Activated CD8-positive, alpha-beta memory T cell treated with anti-CD3 and anti-CD28 coated beads, Interleukin-2, amount 50 U/mL, for 24 hours (primary cell): ENCODE measurements around the gene CCL7.
"Not testable (repeated sequence)": the region's sequence is repeated elsewhere in the genome, so short reads cannot be mapped to it uniquely, and the experiment has no call there.

Experiments
- DNase-seq: peaks from one replicate; pipeline ENCODE4 v3.0.0-alpha.2; 2020; ENCODE audit errors: extremely low read depth

Gene CCL7

DNA sequence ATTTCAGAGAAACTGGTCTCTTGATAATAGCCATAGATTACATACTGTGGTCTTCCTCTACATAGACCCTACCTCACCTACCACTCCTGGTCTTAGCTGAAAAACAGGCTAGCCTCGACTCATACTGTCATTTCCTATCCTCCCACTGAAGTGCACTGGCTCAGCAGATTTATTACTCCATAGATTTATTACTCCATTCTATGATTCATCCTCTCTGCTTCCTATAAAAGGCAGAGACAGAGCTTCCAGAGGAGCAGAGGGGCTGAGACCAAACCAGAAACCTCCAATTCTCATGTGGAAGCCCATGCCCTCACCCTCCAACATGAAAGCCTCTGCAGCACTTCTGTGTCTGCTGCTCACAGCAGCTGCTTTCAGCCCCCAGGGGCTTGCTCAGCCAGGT lies at the start of gene CCL7:
CCL7 (plus strand) TSS at position 253 of the 400 bp plus-strand sequence; CDS start at position 323, 70 bp downstream.
- no peak for DNase-seq

DNA sequence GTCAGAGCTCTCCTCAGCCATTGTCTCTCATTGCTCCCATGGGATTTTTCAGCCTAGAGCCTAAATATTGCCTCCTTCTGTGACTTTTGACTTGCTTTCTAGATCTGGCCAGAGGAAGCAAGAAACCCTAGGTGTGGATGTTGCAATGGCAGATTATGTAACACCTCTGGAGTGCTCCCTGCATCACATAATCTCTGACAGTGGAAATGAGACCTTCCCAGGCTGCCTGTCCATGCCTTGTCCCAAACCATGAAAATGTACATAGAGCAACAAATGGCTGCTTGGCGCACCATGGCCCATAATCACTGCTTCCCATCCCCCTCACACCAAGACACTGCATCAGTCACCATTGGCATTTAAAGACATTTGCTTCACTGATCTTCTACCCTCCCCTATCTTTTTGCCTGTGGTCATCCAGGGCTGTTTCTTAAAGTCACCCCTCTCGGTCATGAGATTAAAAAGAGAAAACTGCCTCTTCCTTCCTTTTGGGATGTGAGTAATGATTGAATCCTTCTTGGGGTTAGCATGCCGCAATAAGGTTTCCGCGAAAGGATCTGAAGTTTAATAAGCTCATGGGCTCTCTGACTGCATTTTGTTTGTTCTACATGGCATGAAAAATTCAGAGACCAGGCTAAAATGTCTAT lies 49.1 kb upstream of the CCL7 start:
- DNase-seq, result no peak

DNA sequence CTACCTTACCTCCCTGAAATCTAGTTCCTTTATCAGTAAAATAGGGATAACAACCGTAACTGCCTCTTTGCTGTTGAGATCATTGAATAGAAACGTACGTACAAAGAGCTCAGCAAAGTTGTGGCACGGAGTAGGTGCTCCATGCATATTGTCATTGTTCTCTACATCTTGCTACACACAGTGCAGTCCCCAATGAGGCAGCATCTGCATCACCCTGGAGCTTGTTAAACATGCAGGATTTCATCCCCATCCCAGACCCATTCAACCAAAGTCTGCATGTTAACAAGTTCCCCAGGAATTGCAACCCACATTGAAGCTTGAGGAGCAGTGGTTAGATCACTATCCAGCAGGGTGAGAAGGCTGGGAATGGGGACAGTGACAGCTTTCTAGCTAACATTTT lies 48.6 kb upstream of the CCL7 start:
- no peak for DNase-seq

DNA sequence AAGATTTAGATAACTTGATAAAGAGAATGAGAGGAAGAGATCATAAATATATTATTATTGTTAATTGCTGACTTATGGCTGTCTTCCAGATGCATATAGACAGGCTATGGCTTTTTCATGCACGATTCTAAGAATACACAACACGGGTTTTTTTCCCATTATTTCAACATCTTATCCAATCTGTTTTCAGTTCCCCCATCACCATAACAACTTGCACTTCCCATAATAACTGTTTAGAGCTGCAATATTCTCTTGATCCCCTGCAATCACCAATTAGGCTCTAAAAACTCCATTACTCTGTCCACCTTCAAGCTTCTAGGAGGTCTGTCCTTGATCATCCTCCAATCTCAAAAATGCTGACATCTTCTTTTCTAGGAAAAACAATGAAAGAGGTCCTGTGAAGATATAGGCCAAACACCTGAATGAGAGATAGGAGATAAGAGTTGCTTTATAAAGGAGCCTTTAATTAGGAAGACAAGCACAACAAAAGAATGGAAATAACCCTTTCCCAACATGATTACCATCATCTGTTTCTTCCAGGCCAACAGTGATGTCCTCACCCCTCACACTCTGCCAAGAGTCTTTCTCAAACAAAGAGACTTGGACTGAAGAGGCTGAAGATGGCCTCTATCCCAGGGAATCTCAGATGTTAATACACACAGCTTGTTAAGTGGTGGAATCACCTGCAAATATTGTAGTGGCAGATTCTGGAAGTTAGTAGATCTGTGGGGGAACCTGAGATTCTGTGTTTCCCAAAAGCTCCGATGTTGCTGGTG lies 47.1 kb upstream of the CCL7 start:
- DNase-seq, result no peak

DNA sequence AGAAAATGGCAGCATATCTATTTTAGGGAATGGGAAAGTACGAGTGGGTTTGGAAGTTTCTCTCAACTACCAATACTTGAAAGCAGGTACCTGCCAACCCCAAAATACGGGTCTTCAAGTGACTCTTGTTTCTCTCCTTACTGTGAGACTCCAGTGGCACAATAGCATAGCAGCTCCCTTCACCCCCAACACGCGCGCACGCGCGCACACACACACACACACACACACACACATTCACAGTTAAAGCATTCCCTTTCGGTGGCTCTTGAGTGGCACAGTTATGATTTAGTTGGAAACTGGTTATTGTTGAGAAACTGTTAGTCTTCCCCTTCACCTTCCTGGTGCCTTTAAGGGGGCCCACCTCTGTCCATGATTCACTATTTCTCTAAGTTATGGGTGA lies 45.0 kb upstream of the CCL7 start:
- DNase-seq, result no peak

DNA sequence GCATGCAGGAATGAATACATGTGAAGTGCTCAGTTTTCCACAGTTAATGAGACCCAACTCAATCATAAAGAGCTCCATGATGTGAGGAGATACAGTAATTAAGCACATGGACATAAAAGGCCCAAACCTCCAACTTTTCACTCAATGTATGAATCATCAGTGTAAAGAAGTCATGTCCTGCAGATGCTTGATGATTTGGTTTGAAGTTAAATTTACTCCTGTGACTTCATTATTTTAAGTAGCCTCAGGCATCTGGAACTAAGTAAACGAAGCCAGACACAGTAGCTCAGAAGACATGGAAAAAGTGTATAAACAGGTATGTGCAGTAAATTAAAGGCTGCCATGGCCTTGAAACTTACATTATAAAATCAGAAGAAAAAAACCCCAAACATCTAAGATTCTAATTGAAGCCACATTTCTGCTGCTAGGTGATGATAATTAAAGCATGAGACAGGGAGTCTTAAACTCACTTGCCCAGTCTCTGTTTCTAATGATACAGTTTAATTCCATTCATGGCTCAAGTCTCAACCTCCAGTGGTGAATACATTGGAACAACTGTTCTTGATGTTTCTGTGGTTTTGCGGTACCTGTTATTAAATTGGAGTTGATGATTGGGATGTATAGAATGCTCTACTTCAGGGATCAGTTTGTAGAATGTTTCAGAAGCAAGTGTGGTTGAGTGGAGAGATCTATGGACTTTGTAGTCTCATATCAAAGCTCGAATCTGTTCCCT lies 43.8 kb upstream of the CCL7 start:
- no peak for DNase-seq

DNA sequence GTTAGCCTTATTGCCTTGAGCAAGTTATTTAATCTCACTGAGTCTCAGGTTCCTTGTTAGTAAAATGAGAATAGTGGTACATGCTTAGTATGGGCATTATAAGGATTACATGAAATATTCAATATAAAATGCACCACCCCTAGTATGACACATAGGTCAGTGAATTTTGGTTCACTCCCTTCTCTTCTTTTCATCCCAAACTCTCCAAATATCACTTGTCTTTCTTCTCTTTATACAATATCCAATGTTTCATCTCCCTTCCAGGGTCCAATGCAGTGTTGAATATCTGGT lies 43.3 kb upstream of the CCL7 start:
- DNase-seq, result no peak

DNA sequence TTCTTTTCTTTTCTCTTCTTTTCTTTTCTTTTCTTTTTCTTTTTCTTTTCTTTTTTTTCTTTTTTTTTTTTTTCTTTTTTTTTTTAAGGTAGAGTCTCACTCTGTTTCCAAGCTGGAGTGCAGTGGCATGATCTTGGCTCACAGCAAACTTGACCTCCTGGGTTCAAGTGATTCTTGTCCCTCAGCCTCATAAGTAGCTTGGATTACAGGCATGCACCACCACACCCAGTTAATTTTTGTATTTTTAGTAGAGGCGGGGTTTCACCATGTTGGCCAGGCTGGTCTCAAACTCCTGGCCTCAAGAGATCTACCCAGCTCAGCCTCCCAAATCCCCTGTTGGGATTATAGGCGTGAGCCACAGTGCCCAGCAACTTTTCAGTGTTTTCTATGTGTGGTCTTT lies 42.7 kb upstream of the CCL7 start:
- not testable (repeated sequence) for DNase-seq

DNA sequence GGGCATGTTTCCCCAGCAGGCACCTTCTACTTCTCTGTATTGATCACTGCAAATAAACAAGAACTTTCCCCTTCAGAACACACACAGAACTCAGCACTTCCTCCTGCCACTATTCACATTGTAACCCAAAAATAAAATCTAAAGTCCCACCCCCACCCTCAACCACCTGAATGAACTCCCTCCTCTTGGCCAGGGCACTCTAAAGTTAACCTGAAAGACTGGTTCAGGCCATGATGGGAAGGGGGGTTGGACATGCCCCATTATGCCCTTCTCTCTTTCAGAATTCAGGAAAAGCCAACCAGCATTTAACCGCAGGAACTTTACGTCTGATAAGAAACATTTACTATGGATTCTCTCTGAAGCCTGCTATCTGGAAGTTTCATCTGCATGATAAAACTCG lies 42.3 kb upstream of the CCL7 start:
- no peak for DNase-seq

DNA sequence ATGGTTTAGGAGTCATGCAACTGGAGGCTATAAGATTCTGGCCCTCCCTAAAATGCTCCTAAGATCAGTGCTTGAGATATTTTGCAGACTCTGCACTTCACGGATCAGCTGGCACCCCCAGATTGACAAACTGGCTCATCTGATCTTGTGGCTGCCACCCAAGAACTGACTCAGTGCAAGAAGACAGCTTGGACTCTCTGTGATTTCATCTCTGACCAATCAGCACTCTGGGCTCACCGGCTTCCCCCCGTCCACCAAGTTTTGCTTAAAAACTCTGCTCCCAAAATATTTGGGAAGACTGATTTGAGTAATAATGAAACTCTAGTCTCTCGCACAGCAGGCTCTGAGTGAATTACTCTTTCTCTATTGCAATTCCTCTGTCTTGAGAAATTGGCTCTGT lies 41.2 kb upstream of the CCL7 start:
- DNase-seq, result no peak

DNA sequence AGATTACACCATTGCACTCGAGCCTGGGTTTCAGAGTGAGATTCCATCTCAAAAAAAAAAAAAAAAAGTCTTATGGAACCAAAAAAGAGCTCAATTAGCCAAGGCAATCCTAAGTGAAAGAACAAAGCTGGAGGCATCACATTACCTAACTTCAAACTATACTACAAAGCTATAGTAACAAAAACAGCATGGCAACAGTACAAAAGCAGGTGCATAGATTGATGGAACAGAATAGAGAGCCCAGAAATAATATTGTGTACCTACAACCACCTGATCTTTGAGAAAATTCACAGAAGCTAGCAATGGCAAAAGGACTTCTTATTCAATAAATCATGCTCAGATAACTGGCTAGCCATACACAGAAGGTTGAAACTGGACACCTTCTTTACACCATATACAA lies 39.7 kb upstream of the CCL7 start:
- no peak for DNase-seq

DNA sequence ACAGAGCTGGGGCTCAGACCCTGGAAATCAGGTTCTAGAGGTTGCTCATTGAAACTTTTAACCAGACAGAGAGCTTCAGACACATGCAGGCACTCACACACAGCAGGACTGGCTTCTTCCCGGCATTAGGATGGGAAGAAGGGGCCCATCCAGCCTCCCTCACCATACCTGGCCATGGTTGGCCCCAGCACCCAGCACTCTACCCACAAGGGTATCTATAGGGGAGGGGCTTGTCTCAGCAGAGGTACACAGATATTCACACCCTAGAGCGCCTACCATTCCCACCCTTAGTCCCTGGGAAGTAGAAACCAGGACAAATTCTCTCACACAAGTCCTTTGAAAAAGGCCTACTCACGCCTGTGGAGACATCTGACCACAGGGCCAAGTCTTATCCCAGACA lies 35.4 kb upstream of the CCL7 start:
- no peak for DNase-seq

DNA sequence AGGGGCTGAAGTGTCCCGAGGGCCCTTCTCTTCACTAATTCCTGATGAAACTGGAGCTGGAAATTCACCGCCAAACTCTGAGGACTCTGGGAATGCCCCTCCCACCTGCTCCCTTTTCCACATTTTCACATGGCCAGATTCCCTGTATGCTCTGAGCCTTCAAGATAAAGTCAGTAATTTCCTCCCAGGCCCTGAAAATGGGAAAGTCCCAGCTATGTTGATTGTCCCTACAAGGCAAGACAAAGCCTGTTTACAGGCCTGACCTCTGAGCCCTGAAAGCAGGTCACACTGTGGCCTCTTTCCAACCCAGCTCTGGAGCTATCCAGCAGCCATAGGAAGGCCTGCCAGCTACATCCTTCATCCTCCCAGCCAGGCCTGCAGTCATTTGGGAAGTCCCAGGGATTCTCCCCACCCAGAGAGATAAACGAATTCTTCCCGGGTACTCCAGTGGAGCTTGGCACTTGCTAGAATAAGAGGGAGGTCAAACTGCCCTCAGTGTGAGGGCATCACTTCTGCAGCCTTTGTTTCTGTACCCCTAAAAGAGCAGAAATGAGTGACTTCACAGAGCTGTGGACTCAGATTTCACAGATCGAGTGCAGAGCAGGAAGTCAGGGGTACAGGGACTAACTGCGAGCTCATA lies 34.5 kb upstream of the CCL7 start:
- no peak for DNase-seq

DNA sequence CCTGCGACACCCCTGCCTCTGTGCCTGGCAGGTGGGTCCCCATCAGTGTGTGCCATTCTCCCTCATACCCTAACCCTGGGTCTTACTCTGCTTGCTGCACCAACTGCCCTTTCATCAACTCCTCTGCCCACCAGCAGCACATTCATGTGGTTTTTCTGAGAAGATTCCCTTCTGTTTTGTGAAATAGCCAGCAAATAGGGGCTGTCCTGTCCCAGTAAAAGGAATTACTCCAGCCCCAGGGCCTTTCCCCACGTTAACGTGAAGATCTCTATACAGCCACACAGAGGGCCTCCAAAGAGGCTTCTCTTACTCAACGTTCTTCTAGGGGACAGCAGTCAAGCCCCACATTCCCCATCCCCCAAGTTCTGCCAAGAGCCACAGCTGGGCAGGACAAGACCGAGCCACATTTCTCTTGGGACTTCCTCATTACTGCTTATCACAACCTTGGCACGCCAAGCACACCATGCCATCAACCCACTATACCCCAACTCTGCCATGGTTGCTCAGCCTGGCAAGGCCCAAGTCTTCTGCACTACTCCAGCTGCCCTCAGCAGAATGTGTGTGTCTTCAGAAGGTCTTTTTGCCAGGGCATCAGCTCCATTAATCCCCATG lies 33.6 kb upstream of the CCL7 start:
- no peak for DNase-seq

DNA sequence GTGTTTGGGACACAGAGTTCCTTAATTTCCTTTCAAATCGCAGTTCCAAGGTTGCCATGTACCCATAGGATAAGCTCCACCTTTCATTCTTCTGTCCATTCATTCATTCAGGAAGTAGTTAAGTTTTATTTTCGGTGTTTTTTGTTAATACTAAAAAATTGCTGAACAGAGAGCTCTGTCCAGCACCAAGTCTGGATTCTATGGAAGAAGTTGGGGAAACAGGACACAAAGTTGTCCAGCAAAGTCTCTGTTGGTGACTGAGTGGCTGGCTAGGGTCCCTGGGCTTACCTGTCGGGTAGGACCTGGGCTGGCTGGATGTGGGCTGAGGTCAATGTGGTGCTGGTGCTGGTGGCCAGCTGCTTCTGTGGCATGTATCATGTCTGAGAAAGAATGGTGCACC lies 32.6 kb upstream of the CCL7 start:
- DNase-seq, result no peak

DNA sequence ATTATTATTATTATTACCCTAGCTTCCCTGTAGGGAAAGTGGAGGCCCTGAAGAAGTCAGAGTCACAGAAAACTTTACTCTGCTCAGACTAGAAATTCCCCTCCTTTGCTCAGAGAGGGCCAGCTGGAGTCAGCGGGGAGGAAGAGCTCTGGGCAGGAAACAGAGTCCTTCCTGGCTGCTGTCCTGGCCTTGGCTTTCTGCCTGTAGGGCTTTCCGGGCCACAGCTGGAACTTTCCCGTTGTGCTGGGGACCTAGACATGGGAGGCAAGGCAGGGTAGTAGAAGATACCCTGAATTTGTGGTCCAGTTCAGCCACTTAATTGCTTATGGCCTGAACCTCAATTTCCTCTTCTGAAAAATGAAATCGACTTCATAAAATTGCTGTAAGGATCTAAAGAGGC lies 29.0 kb upstream of the CCL7 start:
- no peak for DNase-seq

DNA sequence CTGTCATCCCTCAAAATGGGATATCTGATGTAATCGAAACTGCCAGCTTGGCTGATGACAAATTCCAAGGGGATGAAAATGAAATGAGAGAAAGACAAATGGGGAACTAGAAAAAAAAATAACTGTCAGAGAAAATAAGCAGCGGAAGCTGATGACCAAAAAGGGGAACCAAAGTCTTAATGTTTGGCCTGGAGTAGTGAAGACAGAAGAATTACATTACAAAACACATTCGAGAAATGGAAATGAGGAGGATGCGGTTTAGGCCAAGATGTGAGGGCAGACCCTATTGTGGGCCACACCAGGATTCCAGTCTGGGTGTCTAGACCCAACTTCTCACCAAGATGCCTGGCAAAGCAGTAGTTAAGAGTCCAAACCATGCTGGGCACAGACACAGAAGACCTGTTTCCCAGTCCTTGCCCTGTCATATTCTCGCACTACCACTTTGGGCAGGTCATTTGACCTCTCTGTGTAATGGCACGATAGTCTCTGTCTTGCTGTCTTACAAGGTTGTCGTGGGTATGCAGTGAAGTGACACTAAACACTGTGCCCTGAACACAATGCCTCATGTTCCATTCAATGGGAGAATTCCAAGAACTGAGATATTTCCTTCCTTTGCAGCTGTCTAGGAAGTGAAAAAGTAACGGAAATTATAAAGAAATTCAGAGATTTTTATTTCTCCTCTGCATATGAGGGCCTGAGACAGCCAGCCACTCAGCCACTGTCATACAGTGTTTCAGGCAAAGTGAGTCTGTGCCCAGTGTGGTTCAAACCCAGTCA lies 27.2 kb upstream of the CCL7 start:
- DNase-seq, result no peak

DNA sequence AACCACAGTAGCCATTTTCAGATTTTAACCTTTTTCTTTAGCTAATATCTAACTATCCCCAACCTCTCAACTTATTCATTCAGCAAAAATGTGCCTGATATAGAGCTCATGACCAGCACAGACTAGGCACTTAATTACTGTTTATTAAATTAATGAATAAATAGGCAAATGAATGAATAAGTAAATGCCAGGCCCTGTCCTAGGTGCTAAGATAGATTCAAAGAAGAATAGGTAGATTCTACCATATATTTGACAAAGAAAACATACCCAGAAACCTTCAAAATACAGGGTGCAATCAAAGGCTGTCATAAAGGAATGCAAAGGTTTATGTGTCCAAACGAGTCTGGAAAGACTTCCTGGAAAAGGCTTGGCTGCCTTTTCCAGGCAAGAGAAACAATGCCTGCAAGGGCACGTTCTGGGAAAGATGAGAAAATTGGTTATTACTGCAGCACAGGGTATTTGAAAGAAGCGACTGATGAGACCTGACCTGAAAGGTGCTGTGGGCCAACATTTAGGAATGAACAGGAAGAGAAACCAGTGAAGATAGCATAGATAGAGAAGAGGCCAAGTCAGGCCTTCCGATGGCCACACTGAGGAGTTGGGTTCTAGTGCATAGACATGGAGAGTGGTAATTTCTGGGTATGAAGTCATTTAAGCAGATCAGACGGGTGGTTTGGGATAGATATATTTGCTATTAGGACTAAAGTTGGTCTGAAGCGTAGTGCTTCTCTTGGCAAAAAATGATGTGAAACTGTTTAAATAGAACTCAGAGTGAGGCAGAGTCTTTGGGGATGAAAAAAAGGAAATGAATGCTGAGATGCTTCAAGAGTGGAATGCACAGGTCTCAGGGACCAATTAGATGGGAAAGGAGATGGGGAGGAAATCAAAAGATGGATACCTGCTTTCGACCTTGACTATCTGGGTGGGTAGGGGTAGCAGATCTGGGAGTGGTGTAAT lies 26.4 kb upstream of the CCL7 start:
- DNase-seq, result no peak

DNA sequence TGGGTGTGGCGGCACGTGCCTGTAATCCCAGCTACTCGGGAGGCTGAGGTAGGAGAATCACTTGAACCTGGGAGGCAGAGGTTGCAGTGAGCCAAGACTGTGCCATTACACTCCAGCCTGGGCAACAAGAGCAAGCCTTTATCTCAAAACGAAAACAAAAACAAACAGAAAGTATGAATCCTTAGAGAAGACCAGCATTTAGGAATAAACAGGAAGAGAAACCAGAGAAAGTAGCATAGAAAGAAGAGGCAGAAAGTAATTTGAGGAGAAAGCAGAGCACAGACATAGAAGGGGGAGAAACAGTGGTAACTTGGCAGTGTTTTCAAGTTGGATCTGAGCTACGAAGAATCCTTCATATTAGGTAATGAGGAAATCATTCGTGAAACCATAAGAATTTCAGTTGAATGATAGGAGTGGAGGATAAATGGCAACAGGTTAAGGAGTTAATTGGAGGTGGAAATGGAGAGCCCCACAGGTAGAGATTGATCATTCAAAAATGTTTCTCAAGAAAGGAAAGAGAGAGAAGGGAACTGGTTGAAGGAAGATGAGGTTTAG lies 24.6 kb upstream of the CCL7 start:
- no peak for DNase-seq

DNA sequence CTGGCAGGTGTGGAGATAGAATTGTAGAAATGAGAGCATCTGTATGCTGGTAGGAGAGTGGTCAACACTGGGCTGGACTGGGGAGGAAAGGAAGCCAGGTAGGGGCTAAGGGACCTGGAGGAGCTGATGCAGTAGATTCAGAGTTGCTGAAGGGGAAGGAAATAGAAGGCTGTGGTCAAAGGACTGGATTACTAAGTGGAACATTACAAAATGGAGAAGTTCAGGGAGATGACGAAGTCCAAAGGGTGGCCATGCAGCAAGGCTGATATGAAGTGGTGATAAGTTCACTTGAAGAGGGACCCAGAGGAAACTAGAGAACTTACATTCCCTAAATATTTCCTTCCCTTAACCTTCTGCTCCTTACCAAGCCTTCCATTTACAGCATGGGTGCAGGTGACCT lies 23.6 kb upstream of the CCL7 start:
- no peak for DNase-seq
